GM20000 (cell line): ENCODE data around the gene RASL12.

Experiments
- DNase-seq: peaks from one replicate; pipeline ENCODE4 v3.0.0; 2012; ENCODE audit warnings: low spot score
- CTCF ChIP-seq: IDR thresholded peaks from 2 replicates; pipeline ENCODE4 v1.5.1; 2012; ENCODE audit warnings: mild to moderate bottlenecking, control low read depth; ENCODE audit errors: extremely low read depth, missing control alignments

Gene RASL12

DNA sequence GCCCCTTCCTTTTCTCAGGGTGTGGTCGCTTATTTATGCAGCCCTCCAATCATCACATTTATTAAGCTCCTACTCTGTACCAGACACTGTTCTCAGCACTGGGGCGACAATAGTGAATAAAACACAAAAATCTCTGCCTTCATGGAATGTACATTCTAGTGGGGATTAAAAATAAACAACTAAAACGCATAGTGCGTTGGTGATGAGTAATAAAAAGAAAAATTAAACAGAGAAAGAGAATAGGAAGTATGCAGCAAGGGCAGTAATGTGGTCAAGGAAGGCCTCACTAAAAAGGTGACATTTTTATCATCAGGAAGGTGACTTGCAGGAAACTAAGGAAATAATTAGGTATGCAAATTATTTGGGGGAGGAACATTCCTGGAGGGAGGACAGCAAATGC is 17.5 kb downstream of the RASL12 start:
- DNase-seq, result no peak
- TF ChIP-seq CTCF, result no peak

DNA sequence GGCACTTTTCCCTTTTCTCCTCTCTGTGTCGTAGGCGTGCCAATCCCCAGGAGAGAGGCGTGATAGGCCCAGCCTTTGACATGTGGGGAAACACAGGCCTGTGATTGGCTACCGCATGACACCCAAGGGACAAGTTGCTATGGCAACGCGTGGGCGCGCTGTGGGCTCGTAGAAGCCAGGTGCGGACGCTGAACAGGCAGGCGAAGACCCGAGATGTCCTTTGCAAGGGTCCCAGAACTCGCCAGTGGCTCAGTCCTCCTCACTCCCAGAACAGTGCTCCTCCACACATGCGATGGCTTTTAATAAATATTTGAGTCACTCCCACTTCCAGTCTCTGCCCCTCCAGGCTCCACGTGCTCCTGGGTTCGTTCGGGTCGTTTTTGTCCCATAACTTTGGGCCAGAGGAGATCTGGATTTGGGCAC is 18.4 kb downstream of the RASL12 start:
- no peak for TF ChIP-seq CTCF
- DNase-seq, result peak; percentile 95

DNA sequence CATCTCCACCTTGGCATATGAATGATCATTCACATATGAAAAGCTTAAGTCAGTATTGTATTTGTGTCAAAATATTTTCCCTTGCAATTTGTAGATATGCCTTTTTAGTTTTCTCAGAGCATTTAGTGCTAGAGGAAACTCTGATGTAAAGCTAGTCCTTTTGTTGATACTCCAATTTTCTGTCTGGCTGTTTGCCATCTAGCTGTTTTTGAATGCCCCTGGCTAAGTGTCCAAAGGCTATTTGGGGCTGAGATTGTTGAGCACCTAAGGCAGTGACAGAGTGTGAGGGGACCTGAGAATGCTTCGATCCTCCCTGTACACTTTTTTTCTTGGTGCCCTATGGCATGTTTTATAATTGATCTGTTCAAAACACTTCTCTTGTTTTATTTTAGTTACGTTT is 19.6 kb downstream of the RASL12 start:
- no peak for DNase-seq
- TF ChIP-seq CTCF, result no peak

GRCh38 chr15:65044724-65045481 is 22.9 kb downstream of the RASL12 start, which contains the start of gene SLC51B:
Gene SLC51B, plus strand, starts transcription at chr15:65045387. Its CDS starts 4,618 bp downstream, at chr15:65050005.
- no peak for TF ChIP-seq CTCF
- no peak for DNase-seq

DNA sequence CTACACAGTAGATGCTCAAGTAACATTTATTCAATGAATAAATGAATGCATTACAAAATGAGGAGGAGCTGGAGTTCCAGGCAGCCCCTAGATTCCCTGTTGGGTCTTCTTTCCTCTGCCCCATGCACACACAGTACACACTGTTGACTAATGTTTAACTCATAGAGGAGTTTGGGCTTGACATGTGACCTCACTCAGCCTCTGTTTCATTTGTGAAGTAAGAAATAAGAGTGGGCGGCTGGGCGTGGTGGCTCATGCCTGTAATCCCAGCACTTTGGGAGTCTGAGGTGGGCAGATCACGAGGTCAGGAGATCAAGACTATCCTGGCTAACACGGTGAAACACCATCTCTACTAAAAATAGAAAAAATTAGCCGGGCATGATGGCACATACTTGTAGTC is 23.6 kb downstream of the RASL12 start:
- peak; percentile 37 for DNase-seq

DNA sequence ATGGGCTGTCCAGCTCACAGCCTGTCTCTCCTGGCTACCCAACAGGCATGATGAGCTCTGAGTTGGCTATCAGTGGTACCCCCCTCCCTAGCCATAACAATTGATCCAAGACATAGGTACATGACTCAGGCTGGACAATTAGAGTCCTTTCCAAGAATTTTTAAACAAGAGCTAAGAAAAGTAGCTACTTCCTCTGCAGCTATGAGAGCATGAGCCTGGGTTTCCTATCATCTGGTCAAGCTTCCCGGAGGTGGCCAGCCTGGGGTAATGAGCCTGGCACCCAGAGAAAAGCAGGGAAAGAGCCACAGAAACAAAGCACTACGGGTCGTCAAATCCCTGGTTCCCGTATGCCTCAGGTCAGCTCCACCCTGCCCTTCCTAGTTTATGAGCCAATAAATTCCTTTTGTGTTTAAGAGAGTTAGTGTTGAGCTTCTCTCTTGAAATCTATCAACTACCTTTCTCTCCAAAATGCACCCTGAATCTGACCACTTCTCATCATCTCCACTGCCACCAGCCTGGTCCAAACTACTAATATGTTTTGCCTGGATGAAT is 24.9 kb downstream of the RASL12 start:
- DNase-seq, result no peak
- no peak for TF ChIP-seq CTCF

GRCh38 chr15:65041787-65042186 is 26.0 kb downstream of the RASL12 start:
- DNase-seq, result no peak
- no peak for TF ChIP-seq CTCF

DNA sequence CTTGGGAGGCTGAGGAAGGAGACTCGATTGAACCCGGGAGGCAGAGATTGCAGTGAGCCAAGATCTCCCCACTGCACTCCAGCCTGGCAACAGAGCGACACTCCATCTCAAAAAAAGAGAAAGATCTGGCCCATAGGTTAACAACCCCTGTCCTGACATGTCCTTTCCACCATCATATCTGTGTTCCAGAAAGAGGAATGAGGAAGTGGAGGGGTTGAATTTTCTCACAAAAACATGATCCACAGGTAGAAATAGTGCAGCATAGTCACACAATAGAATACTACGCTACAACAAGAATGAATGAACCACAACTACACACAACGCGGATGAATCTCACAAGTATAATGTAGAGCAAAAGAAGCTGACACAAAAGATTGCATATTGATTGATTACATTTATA is 27.3 kb downstream of the RASL12 start:
- DNase-seq, result no peak
- no peak for TF ChIP-seq CTCF
